Activated T-cell treated with anti-CD3 and anti-CD28 coated beads for 48 hours (primary cell): Measurements from ENCODE around the gene NEK4.

Source experiments
- DNase-seq: peaks from one replicate; pipeline ENCODE4 v3.0.0-alpha.2; 2020; ENCODE audit warnings: low read depth

NEK4 gene

GRCh38 chr3:52770496-52771333, at the start of gene NEK4:
Gene NEK4, minus strand, starts transcription at chr3:52770940. Its CDS starts 194 bp downstream, at chr3:52770746.
- peak; percentile 88 for DNase-seq

GRCh38 chr3:52819936-52820335, 49.2 kb upstream of the NEK4 start:
- DNase-seq = no peak

- DNase-seq = no peak
These were observed 47.1 kb upstream of the NEK4 start for GRCh38 chr3:52817860-52818259.

GRCh38 chr3:52817221-52817620, 46.5 kb upstream of the NEK4 start:
- DNase-seq = no peak

- no peak for DNase-seq
These were observed 45.9 kb upstream of the NEK4 start for GRCh38 chr3:52816654-52817053.

GRCh38 chr3:52816199-52816598, 45.5 kb upstream of the NEK4 start:
- DNase-seq = no peak

GRCh38 chr3:52813810-52814209, 43.1 kb upstream of the NEK4 start:
- no peak for DNase-seq

- DNase-seq = no peak
These were observed 40.8 kb upstream of the NEK4 start for GRCh38 chr3:52811452-52812011.

GRCh38 chr3:52810923-52811322, 40.2 kb upstream of the NEK4 start:
- no peak for DNase-seq

- no peak for DNase-seq
These were observed 39.1 kb upstream of the NEK4 start for GRCh38 chr3:52809662-52810377.

GRCh38 chr3:52809149-52809548, 38.4 kb upstream of the NEK4 start:
- DNase-seq = no peak

- no peak for DNase-seq
These were observed 34.7 kb upstream of the NEK4 start for GRCh38 chr3:52805270-52806039.

- no peak for DNase-seq
These were observed 31.1 kb upstream of the NEK4 start for GRCh38 chr3:52801839-52802238.

- DNase-seq = no peak
These were observed 29.3 kb upstream of the NEK4 start for GRCh38 chr3:52800079-52800478.

GRCh38 chr3:52798978-52799476, 28.3 kb upstream of the NEK4 start:
- peak; percentile 15 for DNase-seq

GRCh38 chr3:52798376-52798977, 27.7 kb upstream of the NEK4 start:
- DNase-seq = no peak

- no peak for DNase-seq
These were observed 25.7 kb upstream of the NEK4 start for GRCh38 chr3:52796411-52796810.

- no peak for DNase-seq
These were observed 24.7 kb upstream of the NEK4 start for GRCh38 chr3:52795298-52795900.

GRCh38 chr3:52794612-52795099, 23.9 kb upstream of the NEK4 start, which contains the start of gene ITIH3:
Gene ITIH3, plus strand, starts transcription at chr3:52794796. Its CDS starts 8 bp downstream, at chr3:52794804.
- DNase-seq = no peak

GRCh38 chr3:52793702-52794611, 23.2 kb upstream of the NEK4 start:
- DNase-seq = no peak
